Astrocyte (in vitro differentiated cells and primary cell): ENCODE measurements around the gene P3H4. TPM values are rescaled to one million over a fixed set of nuclear protein-coding genes. Genes with fewer than 3 reads are reported as not detected.
"Not testable (repeated sequence)": the region's sequence is repeated elsewhere in the genome, so short reads cannot be mapped to it uniquely, and the experiment has no call there.

Experiments
- DNase-seq: peaks from one replicate; pipeline ENCODE4 v3.0.0-alpha.2; 2010; ENCODE audit warnings: low read depth
- FAIRE-seq: peaks from 2 replicates; lab custom pipeline; 2011; peaks lifted over from hg19 to GRCh38; lab: Jason Lieb, UNC
- H2AFZ ChIP-seq: 2 replicates; pipeline ENCODE4 v1.6.0; 2012; ENCODE audit warnings: low read depth, low read length, inconsistent platforms
- H3K27ac ChIP-seq: 2 replicates; pipeline ENCODE4 v1.5.1; 2011; ENCODE audit warnings: low read depth, low read length, inconsistent platforms
- H3K27me3 ChIP-seq: 2 replicates; pipeline ENCODE4 v1.6.0; 2011; ENCODE audit warnings: low read length, inconsistent platforms; ENCODE audit not compliant: insufficient read depth
- H3K36me3 ChIP-seq: 2 replicates; pipeline ENCODE4 v1.5.1; 2011; ENCODE audit warnings: low read length, inconsistent platforms; ENCODE audit not compliant: insufficient read depth
- H3K4me1 ChIP-seq: 2 replicates; pipeline ENCODE4 v1.5.1; 2011; ENCODE audit warnings: low read length, inconsistent platforms; ENCODE audit not compliant: insufficient read depth
- H3K4me2 ChIP-seq: 2 replicates; pipeline ENCODE4 v1.6.0; 2012; ENCODE audit warnings: low read length, inconsistent platforms
- H3K4me3 ChIP-seq: 2 replicates; pipeline ENCODE4 v1.5.1; 2011; ENCODE audit warnings: low read depth, mild to moderate bottlenecking, low read length, inconsistent platforms; ENCODE audit not compliant: insufficient read depth
- H3K79me2 ChIP-seq: 2 replicates; pipeline ENCODE4 v1.6.0; 2012; ENCODE audit warnings: mild to moderate bottlenecking, low read length, inconsistent platforms; ENCODE audit not compliant: insufficient read depth
- H3K9ac ChIP-seq: 2 replicates; pipeline ENCODE4 v1.6.0; 2012; ENCODE audit warnings: mild to moderate bottlenecking, low read length, inconsistent platforms
- H3K9me3 ChIP-seq: 2 replicates; pipeline ENCODE4 v1.5.1; 2012; ENCODE audit warnings: low read depth, mild to moderate bottlenecking, low read length, inconsistent platforms; ENCODE audit not compliant: insufficient read depth
- H4K20me1 ChIP-seq: 2 replicates; pipeline ENCODE4 v1.6.0; 2012; ENCODE audit warnings: low read length, inconsistent platforms; ENCODE audit not compliant: insufficient read depth
- H3K27ac Mint-ChIP-seq: one replicate; pipeline ENCODE4 v1.8.0; 2021; ENCODE audit warnings: mild to moderate bottlenecking, mixed read lengths; ENCODE audit not compliant: unreplicated experiment
- H3K27me3 Mint-ChIP-seq: one replicate; pipeline ENCODE4 v1.8.0; 2021; ENCODE audit warnings: low read depth, mixed read lengths; ENCODE audit not compliant: unreplicated experiment
- H3K36me3 Mint-ChIP-seq: one replicate; pipeline ENCODE4 v1.8.0; 2021; ENCODE audit warnings: low read depth, mixed read lengths; ENCODE audit not compliant: unreplicated experiment
- H3K4me1 Mint-ChIP-seq: one replicate; pipeline ENCODE4 v1.8.0; 2021; ENCODE audit warnings: low read depth, mixed read lengths; ENCODE audit not compliant: unreplicated experiment
- H3K4me3 Mint-ChIP-seq: one replicate; pipeline ENCODE4 v1.8.0; 2021; ENCODE audit warnings: mild to moderate bottlenecking, moderate library complexity, mixed read lengths; ENCODE audit not compliant: unreplicated experiment
- H3K9me3 Mint-ChIP-seq: one replicate; pipeline ENCODE4 v1.8.0; 2021; ENCODE audit warnings: mild to moderate bottlenecking, mixed read lengths; ENCODE audit not compliant: unreplicated experiment
- EZH2 ChIP-seq: IDR thresholded peaks from 2 replicates; pipeline ENCODE4 v1.6.1; 2012; ENCODE audit warnings: mild to moderate bottlenecking, low read length, inconsistent platforms; ENCODE audit not compliant: insufficient read depth
- total RNA-seq: library from RNA; stranded (reverse); gene quantifications from 2 replicates; pipeline ENCODE4 v1.2.1, GENCODE V29; 2021
- TF ChIP-seq, protein P1 (sequence below): IDR thresholded peaks from 2 replicates; pipeline ENCODE4 v1.5.1; 2011; ENCODE audit warnings: low read depth, mild to moderate bottlenecking, inconsistent platforms, low read length, moderate library complexity; ENCODE audit not compliant: insufficient read depth

The P3H4 gene
- total RNA-seq, 1 donor from 2014 or later, result 81.5 TPM

DNA sequence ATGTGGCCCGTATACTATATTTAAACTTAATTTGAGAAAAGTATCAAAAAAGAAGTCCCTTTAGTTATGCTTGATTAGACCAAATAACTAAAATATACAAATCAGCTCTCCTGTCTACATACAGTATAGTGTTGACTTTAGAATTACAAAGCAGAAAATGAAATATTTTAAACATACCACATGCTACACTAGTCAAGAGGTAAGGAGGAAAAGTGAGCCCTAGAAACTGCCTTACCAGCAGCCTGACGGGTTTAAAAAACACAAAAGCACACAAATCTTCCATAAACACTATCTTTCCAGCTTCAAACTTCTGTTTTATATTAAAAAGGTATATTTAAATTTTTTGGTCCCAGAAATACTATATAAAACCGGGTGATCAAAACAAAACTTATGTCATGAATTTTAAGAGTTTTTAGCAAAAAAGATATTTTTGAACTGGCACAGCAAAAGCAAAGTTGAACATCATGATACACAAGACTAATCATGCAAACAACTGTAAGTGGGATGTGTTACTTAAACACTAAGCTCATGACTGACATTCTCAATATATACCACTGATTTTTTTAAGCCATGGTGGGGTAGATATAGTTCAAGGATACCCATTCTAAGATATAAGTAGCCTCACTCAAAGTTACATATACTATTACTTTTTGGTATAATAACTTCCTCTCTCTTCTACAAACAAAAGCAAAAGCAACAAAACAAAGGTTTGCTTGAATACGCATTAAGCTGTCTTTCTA lies 37.7 kb upstream of the P3H4 start:
- FAIRE-seq (no peak), DNase-seq (no peak)
- Histone ChIP-seq H3K79me2 (peaks cover 49% of the 10 kb centered on the region), H2AFZ (no peak overlapping the region), H3K27ac (no peak overlapping the region), H3K9me3 (no peaks in the 10 kb centered on the region), H3K36me3 (peaks cover 12% of the 10 kb centered on the region), H3K27me3 (no peaks in the 10 kb centered on the region), H3K4me3 (no peak overlapping the region), H3K9ac (no peak overlapping the region), H4K20me1 (peaks cover 25% of the 10 kb centered on the region), H3K4me2 (no peak overlapping the region), H3K4me1 (no peaks in the 10 kb centered on the region)
- H3K36me3 Mint-ChIP-seq, result peaks cover 2% of the 10 kb centered on the region
- H3K9me3 Mint-ChIP-seq, result no peaks in the 10 kb centered on the region
- no peak overlapping the region for H3K27ac Mint-ChIP-seq
- no peak overlapping the region for H3K4me3 Mint-ChIP-seq
- TF ChIP-seq, protein P1, sequence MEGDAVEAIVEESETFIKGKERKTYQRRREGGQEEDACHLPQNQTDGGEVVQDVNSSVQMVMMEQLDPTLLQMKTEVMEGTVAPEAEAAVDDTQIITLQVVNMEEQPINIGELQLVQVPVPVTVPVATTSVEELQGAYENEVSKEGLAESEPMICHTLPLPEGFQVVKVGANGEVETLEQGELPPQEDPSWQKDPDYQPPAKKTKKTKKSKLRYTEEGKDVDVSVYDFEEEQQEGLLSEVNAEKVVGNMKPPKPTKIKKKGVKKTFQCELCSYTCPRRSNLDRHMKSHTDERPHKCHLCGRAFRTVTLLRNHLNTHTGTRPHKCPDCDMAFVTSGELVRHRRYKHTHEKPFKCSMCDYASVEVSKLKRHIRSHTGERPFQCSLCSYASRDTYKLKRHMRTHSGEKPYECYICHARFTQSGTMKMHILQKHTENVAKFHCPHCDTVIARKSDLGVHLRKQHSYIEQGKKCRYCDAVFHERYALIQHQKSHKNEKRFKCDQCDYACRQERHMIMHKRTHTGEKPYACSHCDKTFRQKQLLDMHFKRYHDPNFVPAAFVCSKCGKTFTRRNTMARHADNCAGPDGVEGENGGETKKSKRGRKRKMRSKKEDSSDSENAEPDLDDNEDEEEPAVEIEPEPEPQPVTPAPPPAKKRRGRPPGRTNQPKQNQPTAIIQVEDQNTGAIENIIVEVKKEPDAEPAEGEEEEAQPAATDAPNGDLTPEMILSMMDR, result no peak
- TF ChIP-seq EZH2, result no peak
- H3K27me3 Mint-ChIP-seq, result no peaks in the 10 kb centered on the region
- H3K4me1 Mint-ChIP-seq, result no peaks in the 10 kb centered on the region

DNA sequence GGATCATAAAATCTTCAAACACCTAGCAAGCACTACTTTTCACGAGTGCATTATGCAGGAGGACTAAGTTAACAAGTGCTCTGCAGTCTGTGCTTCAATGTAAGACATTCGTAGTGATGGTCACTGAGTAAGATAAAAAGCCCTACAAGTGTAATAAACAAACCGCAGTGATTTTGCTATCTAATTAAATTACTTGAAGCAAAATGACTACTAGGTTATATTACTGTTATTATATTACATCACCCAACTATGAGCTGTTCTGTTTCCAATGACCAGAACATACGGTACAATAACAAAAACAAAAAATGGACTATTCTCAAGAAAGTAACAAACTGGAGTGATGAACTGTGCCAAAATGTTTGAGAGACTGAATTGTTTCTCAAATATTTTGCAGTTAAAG lies 37.0 kb upstream of the P3H4 start:
- Mint-ChIP-seq H3K36me3 (peaks cover 2% of the 10 kb centered on the region), H3K4me3 (no peak overlapping the region), H3K27me3 (no peaks in the 10 kb centered on the region), H3K27ac (no peak overlapping the region), H3K9me3 (no peaks in the 10 kb centered on the region), H3K4me1 (no peaks in the 10 kb centered on the region)
- DNase-seq, result no peak
- H3K4me1 ChIP-seq, result no peaks in the 10 kb centered on the region
- peaks cover 44% of the 10 kb centered on the region for H3K79me2 ChIP-seq
- no peaks in the 10 kb centered on the region for H3K27me3 ChIP-seq
- peaks cover 20% of the 10 kb centered on the region for H4K20me1 ChIP-seq
- no peak overlapping the region for H2AFZ ChIP-seq
- no peak for FAIRE-seq
- H3K9me3 ChIP-seq, result no peaks in the 10 kb centered on the region
- no peak overlapping the region for H3K9ac ChIP-seq
- no peak overlapping the region for H3K4me2 ChIP-seq
- H3K36me3 ChIP-seq, result peaks cover 5% of the 10 kb centered on the region
- TF ChIP-seq, protein P1, result no peak
- TF ChIP-seq EZH2, result no peak
- H3K4me3 ChIP-seq, result no peak overlapping the region
- H3K27ac ChIP-seq, result no peak overlapping the region

DNA sequence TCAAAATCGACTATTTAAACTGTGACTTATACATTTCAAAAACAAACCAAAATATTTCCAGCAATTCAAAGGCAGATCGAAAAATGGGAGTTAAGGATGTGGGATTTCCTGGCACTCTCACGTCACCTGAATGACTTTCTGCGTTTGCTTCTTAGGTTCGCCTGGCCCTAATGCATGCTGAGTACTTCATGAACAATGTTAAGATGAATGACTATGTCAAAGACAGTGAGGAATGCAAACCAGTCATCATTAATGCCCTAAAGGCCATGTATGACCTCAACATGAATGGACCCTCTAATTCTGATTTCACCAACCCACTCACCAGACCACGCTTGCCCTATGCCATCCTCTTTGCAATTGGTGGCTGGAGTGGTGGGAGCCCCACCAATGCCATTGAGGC lies 33.2 kb upstream of the P3H4 start:
- Mint-ChIP-seq H3K4me1 (no peaks in the 10 kb centered on the region), H3K9me3 (no peaks in the 10 kb centered on the region), H3K27me3 (peaks cover 2% of the 10 kb centered on the region), H3K4me3 (no peak overlapping the region), H3K36me3 (peaks cover 2% of the 10 kb centered on the region), H3K27ac (no peak overlapping the region)
- Histone ChIP-seq H3K27ac (no peak overlapping the region), H3K4me1 (no peaks in the 10 kb centered on the region), H3K79me2 (peaks cover 18% of the 10 kb centered on the region), H3K4me3 (no peak overlapping the region), H3K9me3 (no peaks in the 10 kb centered on the region), H3K27me3 (no peaks in the 10 kb centered on the region), H3K36me3 (no peaks in the 10 kb centered on the region), H3K9ac (no peak overlapping the region), H2AFZ (no peak overlapping the region), H4K20me1 (peaks cover 10% of the 10 kb centered on the region), H3K4me2 (no peak overlapping the region)
- DNase-seq, result peak; percentile 67
- TF ChIP-seq, protein P1, result no peak
- FAIRE-seq, result no peak

DNA sequence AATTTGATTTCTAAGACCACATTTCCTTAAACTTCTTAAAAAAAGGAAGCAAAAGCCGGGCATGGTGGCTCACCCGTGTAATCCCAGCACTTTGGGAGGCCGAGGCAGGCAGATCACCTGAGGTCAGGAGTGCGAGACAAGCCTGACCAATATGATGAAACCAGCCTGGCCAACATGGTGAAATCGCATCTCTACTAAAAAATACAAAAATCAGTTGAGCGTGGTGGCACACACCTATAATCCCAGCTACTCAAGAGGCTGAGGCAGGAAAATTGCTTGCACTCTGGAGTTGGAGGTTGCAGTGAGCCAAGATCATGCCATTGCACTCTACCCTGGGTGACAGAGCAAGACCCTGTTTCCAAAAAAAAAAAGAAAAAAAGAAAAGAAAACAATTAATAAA lies 29.0 kb upstream of the P3H4 start:
- H3K27ac Mint-ChIP-seq, H3K79me2 ChIP-seq, H3K9me3 ChIP-seq, H4K20me1 ChIP-seq, DNase-seq, H3K4me1 Mint-ChIP-seq, H3K27me3 ChIP-seq, H3K9me3 Mint-ChIP-seq, H3K27ac ChIP-seq, H3K4me2 ChIP-seq, H3K36me3 ChIP-seq, H3K4me3 Mint-ChIP-seq, H3K4me1 ChIP-seq, H2AFZ ChIP-seq, H3K36me3 Mint-ChIP-seq, H3K27me3 Mint-ChIP-seq, FAIRE-seq, H3K4me3 ChIP-seq, H3K9ac ChIP-seq: not testable (repeated sequence)
